SKM-1 treated with dmso at 0.1 percent for 144 hours (cell line): Measurements from ENCODE around the gene DPEP1.
"Not testable (repeated sequence)": the region's sequence is repeated elsewhere in the genome, so short reads cannot be mapped to it uniquely, and the experiment has no call there.

Source experiments
- DNase-seq: peaks from one replicate; lab custom pipeline; 2025; ENCODE audit not compliant: unreplicated experiment; lab: John Stamatoyannopoulos, UW

DPEP1 gene

GRCh38 chr16:89618109-89618998 lies 4.9 kb downstream of the DPEP1 start:
- DNase-seq = no peak

GRCh38 chr16:89619840-89620239 lies 6.4 kb downstream of the DPEP1 start:
- no peak for DNase-seq

DNA sequence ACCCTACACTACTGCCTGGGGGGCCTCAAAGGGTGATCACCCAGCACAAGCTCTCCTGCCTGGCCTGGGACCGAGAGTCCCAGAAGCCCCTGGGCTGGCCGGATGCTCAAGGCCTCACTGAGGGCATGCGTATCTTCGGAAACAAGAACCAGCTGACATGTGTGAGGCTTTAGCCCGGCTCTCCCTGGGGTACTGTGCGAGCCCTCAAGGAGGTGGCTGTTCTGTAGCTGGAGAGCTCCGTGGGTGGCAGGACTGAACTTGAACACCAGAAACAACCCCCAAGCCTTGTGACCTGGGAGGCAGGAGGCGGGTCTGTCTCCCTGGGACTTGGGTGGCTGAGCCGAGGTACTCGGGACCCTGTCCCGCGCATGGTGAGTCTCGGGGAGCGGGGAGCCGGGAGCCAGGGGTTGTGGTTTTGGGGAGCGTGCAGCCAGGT lies 7.0 kb downstream of the DPEP1 start:
- no peak for DNase-seq

DNA sequence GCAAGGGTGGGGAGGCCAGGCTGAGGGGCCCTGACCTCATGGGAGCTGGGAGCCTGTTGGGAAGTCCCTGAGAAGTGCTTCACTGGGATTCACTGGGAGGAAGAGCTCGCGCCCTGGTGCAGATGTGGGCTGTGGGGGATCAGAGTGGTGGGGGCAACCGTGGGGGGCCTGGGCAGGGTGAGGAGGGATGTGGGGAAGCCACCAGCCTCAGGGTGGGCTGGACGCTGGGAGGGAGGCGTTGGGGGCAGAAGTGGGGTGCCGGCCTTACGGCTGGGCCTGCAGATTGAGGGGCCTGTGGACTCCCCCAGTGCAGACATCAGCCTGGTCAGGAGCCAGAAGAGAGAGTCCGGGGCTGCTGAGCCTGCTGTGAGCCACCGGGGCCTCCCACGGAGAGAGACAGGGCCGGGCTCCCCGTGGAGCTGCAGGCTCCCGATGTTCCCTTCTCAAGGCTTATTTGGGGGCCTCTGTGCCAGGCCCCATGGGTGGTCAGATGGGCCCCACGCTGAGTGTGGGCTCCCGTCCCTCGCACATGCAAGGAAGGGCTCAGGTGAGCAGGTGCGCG lies 7.8 kb downstream of the DPEP1 start:
- no peak for DNase-seq

DNA sequence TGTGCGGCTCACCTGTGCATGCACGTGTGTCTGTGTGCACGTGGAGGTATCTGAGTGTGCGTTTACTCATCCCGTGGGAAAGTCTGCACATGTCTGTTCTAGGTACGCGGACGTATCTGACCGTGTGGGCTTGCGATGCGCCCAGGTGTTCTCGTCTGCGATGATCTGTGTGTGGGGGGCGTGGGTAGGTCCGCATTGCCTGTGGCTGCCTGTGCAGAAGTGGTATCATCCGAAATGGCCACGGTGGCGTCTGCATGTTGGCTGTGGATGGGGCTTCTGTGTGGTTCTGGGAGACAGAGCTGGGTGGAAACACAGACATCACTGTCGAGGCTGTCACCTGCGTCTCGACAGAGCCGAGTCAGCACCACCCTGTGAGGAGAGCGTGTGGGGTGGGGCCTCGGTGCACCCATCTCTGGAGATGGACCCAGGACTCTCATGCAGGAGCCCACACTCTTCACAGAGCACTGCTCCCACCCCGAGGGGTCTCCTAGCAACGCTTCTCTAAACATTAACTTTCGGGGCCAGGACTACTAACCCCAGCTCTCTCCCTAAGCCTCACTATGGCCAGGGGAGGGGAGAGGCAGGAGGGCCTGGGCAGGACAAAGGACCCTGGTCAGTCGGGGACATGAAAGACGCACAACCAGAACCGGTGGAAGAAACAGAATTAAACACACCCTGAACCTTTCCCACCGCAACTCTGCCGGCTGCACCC lies 8.4 kb downstream of the DPEP1 start:
- no peak for DNase-seq

DNA sequence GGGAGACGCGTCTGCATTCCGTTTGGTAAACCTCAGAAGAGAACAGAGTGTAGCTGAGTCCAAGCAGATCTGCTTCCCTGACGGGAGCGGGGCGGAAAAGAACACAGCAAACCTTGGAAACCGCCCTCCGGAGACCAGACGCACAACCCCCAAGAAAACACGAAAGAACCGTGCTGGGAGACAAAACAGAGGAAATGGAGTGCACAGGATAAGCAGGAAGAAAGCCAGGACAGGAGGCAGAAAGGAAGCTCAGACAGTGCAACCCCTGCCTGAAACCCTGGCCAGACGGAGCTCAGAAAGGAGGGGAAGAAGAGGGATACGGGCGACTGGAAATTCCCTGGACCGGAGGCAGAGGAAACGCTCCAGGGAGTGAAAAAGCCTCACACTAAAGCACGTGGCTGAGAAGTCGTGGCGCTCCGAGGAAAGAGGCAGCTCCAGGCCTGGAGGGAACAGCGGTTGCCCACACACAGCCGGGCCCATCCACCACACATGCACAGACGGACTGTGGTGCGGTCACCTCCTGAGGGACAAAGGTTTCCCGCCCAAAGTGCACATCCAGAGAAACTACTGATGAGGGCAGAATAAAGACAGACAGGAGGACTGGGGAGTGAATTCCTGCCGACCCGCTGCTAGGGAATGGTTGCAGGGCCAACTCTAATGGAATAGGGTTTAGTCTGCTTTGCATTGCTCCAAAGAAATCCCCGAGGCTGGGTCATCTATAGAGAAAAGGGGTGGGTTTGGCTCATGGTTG lies 10.2 kb downstream of the DPEP1 start:
- DNase-seq = no peak

GRCh38 chr16:89624777-89625761 lies 11.6 kb downstream of the DPEP1 start:
- DNase-seq = no peak

GRCh38 chr16:89629827-89630610 lies 16.6 kb downstream of the DPEP1 start:
- DNase-seq = no peak

GRCh38 chr16:89633064-89633631 lies 19.7 kb downstream of the DPEP1 start:
- DNase-seq = no peak

DNA sequence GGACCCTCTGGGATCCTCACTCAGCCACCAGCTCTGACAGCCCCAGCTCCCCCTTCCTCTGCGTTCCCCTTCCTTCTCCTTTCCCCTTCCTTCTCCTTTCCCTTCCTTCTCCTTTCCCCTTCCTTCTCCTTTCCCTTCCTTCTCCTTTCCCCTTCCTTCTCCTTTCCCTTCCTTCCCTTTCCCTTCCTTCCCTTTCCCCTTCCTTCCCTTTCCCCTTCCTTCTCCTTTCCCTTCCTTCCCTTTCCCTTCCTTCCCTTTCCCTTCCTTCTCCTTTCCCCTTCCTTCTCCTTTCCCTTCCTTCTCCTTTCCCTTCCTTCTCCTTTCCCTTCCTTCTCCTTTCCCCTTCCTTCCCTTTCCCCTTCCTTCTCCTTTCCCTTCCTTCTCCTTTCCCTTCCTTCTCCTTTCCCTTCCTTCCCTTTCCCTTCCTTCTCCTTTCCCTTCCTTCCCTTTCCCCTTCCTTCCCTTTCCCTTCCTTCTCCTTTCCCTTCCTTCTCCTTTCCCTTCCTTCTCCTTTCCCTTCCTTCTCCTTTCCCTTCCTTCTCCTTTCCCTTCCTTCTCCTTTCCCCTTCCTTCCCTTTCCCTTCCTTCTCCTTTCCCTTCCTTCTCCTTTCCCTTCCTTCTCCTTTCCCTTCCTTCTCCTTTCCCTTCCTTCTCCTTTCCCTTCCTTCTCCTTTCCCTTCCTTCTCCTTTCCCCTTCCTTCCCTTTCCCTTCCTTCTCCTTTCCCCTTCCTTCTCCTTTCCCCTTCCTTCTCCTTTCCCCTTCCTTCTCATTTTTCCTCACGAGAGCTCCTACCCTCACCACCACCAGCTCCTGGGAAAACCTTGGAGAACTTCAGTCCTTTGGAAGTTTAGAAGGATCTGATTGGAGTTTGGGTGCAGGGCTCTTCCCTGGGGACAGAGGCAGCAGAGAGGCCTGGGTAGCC lies 21.3 kb downstream of the DPEP1 start:
- DNase-seq = not testable (repeated sequence)

GRCh38 chr16:89636663-89637062 lies 23.2 kb downstream of the DPEP1 start:
- DNase-seq = no peak

DNA sequence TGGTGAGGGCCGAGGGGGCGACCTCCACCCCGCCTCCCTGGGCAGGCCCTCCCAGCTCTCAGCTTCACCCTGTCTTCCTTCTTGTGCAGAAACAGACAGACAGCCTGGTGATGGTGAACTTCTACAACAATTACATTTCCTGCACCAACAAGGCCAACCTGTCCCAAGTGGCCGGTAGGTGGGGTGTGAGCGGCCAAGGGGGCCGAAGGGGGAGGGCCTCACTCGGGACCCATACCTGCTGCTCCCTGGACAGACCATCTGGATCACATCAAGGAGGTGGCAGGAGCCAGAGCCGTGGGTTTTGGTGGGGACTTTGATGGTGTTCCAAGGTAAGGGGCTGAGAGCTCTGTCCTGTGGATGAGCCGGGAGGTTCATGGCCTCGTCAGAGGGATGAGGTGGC lies 23.9 kb downstream of the DPEP1 start:
- DNase-seq = no peak

DNA sequence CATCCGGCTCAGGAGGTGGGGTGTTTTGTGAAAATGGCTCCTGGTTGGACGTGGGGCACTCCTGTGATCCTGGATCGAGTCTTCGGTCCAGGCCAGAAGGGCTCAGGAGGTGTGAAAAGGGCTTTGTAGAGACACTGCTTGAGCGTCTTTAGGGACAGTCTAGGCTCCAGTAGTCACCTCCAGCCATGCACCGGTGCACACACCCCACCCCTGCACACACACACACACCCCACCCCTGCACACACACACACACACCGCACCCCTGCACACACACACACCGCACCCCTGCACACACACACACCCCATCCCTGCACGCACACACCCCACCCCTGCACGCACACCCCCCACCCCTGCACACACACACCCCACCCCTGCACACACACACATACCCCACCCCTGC lies 25.0 kb downstream of the DPEP1 start:
- DNase-seq = no peak

- DNase-seq = no peak
Measured at GRCh38 chr16:89639385-89639784, 25.9 kb downstream of the DPEP1 start.

DNA sequence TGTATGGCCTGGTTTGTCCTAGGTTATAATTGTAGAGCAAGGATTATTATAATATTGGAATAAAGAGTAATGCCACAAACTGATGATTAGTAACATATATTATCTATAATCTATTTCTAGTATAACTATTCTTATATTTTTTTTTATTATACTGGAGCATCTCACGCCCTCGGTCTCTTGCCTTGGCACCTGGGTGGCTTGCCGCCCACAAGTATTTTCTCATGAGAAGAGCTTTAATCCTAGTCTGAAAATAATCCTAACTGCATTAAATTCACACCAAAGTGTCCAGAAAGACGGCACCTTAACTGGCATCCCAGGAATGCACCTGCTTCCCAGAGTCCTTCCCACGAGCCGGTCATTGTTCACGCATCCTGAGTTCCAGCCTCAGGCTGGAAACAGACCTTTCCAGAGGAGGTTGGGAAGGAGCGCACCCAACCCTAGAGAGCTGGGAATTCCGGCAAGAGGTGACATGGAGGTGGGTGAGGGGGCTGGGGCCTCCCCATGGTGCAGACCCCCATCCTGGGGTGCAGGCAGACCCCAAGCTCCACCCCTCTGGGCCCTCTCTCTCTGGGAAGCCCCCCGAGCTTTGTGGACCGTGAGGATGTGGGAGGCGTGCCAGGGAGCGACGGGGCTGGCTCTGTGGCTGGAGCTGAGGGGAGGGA lies 28.1 kb downstream of the DPEP1 start:
- DNase-seq = no peak

DNA sequence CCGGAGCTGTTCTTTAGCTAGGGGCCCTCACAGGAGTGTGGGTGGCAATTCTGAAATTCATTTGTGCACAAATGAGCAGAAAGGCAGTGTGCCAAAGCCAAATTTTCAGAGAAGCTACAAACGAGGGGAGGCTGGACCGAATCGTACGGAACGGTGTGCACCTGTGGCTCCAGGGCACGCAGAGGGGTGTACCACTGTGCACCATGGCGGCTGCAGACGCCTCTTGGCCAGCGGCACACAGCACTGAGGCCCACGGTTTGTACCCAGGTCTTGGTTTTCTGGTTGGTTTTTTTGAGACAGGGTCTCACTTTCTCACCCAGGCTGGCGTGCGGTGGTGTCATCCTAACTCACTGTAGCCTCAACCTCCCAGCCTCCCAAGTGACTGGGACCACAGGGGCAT lies 29.1 kb downstream of the DPEP1 start:
- DNase-seq = no peak

DNA sequence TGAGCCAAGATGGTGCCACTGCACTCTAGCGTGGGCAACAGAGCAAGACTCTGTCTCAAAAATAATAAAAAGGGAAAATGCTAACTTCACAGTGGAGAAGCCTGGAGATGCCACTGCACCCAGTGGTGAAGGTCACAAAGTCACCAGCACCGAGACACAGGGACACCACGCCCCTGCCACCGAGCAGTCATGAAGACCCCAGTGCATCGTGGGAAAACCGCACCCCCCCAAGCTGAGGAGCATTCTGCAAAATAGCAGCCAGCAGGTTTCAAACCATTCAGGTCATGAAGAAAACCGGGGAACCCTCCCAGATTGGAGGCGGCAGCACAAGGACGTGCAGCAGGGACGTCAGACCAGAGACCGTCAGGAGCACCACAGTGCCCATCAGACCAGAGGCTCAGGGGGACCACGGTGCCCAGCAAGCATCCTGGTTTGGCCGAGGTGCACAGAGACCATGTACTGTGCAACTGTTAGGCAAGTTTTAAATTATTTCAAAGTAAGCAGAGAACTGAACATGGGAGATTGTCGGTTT lies 30.4 kb downstream of the DPEP1 start:
- DNase-seq = no peak
